Psoas muscle (tissue), 8 donors: ENCODE results near the gene UBLCP1. TPM values are rescaled to one million over a fixed set of nuclear protein-coding genes. Genes with fewer than 3 reads are reported as not detected.
"Not testable (repeated sequence)": the region's sequence is repeated elsewhere in the genome, so short reads cannot be mapped to it uniquely, and the experiment has no call there.

Experiments used
- ATAC-seq, 4 donors: fragments of 200-7000 bp; cut with Tn5 transposase; one replicate each; pipeline ENCODE4 v1.9.1; 2020; ENCODE audit warnings: moderate library complexity in 3 of 4, mild to moderate bottlenecking in 2 of 4
- DNase-seq, 2 donors: peaks; one replicate each; pipeline ENCODE4 v3.0.0-alpha.2; 2020
- H3K27ac ChIP-seq: fragments of 200-600 bp; one replicate; pipeline ENCODE4 v1.8.0; 2022
- H3K27me3 ChIP-seq, 3 donors: fragments of 200-600 bp in 1 of 3; one replicate each; pipeline versions ENCODE4 v1.6.1 to v1.8.0; 2013 to 2022; ENCODE audit warnings: low read length in 2 of 3, mild to moderate bottlenecking in 2 of 3, moderate library complexity in 1 of 3; ENCODE audit not compliant: insufficient read depth in 3 of 3
- H3K36me3 ChIP-seq, 2 donors: fragments of 200-600 bp in 1 of 2; one replicate each; pipeline versions ENCODE4 v1.6.1 to v1.8.0; 2013 to 2022; ENCODE audit warnings: low read depth in 1 of 2, mild to moderate bottlenecking in 1 of 2, moderate library complexity in 1 of 2; ENCODE audit not compliant: insufficient read depth in 1 of 2
- H3K4me1 ChIP-seq: fragments of 200-600 bp; one replicate; pipeline ENCODE4 v1.8.0; 2022
- H3K4me3 ChIP-seq: fragments of 200-600 bp; one replicate; pipeline ENCODE4 v1.8.0; 2022; ENCODE audit warnings: mild to moderate bottlenecking
- H3K9me3 ChIP-seq: fragments of 200-600 bp; one replicate; pipeline ENCODE4 v1.8.0; 2022
- WGBS, 3 donors: extraction: QIAGEN DNeasy Blood & Tissue Kit; methylation state at CpG; one replicate each; pipeline versions ENCODE4 v1.1.6 to v1.1.7; 2013; 5-methylcytosine and 5-hydroxymethylcytosine counted together
- intact Hi-C, 2 donors: fragments of 100-400 bp; cut with DNase I; formaldehyde crosslinking; loops; one replicate each; pipeline versions ENCODE4 v1.11.0 to v1.14.2; 2022
- polyA plus RNA-seq, 3 donors: library from polyadenylated mRNA; stranded (reverse); fragments of 200-250 nt; gene quantifications; one replicate each; pipeline ENCODE4 v1.2.3, GENCODE V29; 2013
- total RNA-seq, 4 donors: library from RNA; stranded (reverse); fragmentation: NEBNext Ultra II Directional in 2 of 4; extraction: Animal tissue kit (Norgen Biotek cat#: 25700) in 2 of 4; gene quantifications; one replicate each; pipeline versions ENCODE4 v1.2.1 to v1.2.4, GENCODE V29; 2021 to 2023
- TF ChIP-seq, protein P1 (sequence below): fragments of 200-600 bp; IDR thresholded peaks from one replicate; pipeline ENCODE4 v1.8.0; 2022; ENCODE audit warnings: antibody characterized with exemption
- donor health status: healthy with polysubstance abuse.
- donor health status: DM: no; HTN: no; CAD: no; lungs with moderate emphysema.
- donor health status: Bipolar disorder and iron deficiency.
- donor health status: healthy.
- donor health status: DM: yes; HTN: yes; CAD: no.
- donor health status: DM: no; HTN: no; CAD: no.
- donor health status: DM: no; HTN: no; CAD: no.
- donor health status: DM: yes; HTN: yes; CAD: no.

The UBLCP1 gene
- total and polyA plus RNA-seq, 7 donors = 8.3 to 21.0 (median 11.7) TPM

DNA sequence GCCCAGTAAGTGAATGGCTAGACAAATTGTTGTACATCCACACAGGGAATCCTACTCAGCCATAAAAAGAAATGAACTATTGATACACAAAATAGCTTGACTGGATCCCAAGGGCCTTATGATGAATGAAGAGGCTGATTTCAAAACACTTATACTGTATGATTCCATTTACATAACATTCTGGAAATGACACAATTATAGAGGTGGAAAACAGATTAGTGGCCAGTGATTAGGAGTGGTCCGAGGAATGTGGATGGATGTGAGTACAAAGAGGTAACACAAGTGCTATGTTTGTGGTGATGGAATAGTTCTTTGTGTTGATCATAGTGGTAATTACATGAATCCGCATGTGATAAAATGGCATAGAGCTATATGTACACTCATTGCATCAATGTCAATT lies 4.7 kb upstream of the UBLCP1 start:
- DNase-seq (no peak), ATAC-seq (no peak)
- H3K4me3 ChIP-seq = no peak overlapping the region
- no peaks in the 10 kb centered on the region for H3K36me3 ChIP-seq
- intact Hi-C loops = no loop called here
- peaks cover 0 to 10% (median 0%) of the 10 kb centered on the region in 3 donors for H3K27me3 ChIP-seq
- WGBS, 3 donors = 93 to 96% (median 93%) methylated on average over 2 of the region's 2 CpGs
- TF ChIP-seq, protein P1, sequence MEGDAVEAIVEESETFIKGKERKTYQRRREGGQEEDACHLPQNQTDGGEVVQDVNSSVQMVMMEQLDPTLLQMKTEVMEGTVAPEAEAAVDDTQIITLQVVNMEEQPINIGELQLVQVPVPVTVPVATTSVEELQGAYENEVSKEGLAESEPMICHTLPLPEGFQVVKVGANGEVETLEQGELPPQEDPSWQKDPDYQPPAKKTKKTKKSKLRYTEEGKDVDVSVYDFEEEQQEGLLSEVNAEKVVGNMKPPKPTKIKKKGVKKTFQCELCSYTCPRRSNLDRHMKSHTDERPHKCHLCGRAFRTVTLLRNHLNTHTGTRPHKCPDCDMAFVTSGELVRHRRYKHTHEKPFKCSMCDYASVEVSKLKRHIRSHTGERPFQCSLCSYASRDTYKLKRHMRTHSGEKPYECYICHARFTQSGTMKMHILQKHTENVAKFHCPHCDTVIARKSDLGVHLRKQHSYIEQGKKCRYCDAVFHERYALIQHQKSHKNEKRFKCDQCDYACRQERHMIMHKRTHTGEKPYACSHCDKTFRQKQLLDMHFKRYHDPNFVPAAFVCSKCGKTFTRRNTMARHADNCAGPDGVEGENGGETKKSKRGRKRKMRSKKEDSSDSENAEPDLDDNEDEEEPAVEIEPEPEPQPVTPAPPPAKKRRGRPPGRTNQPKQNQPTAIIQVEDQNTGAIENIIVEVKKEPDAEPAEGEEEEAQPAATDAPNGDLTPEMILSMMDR = no peak
- H3K9me3 ChIP-seq = no peaks in the 10 kb centered on the region
- no peak overlapping the region for H3K27ac ChIP-seq
- peaks cover 4% of the 10 kb centered on the region for H3K4me1 ChIP-seq

DNA sequence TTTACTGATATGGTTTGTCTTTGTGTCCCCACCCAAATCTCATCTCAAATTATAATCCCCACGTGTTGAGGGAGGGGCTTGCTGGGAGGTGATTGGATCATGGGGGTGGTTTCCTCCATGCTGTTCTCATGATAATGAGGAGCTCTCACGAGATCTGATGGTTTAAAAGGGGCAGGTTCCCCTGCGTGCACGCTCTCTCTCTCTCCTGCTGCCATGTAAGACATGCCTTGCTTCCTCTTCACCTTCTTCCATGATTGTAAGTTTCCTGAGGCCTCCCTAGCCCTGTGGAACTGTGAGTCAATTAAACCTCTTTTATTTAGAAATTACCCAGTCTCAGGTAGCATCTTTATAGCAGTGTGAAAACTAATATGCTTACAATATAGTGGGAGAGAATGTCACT lies 2.9 kb upstream of the UBLCP1 start:
- H3K27me3 ChIP-seq, H3K4me3 ChIP-seq, H3K9me3 ChIP-seq, DNase-seq, H3K27ac ChIP-seq, H3K36me3 ChIP-seq, ATAC-seq: not testable (repeated sequence)
- peaks cover 16% of the 10 kb centered on the region for H3K4me1 ChIP-seq
- intact Hi-C loops = loop anchor here (5.0 to 10.0 kb wide), 3 partner anchors 48 to 105 kb away; no protein-coding TSS in a partner anchor
- 60 to 71% (median 62%) methylated on average over 4 of the region's 4 CpGs for WGBS, 3 donors

DNA sequence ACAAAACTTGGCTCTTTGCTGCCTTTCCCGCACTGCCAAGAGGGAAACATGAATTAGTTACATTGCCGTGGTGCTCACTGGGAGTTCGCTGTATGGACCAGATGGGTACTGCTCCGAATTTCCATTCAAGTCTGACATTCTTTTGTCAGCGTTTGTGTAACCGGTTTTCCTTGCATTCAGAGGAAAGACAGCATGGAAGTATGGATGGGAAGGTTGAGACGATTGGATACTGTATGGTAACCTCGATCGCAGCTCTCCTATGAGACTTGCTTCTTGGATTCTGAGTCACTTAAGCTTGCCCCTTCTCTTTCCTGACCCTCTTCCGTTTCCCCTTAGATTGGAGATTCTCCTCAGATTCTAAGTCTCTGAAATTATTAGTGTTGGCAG lies 625 bp upstream of the UBLCP1 start:
- TF ChIP-seq, protein P1 = no peak
- Histone ChIP-seq H3K4me3 (peak overlapping the region; percentile 92), H3K4me1 (peaks cover 16% of the 10 kb centered on the region), H3K9me3 (no peaks in the 10 kb centered on the region), H3K36me3 (no peaks in the 10 kb centered on the region), H3K27me3 (no peaks in the 10 kb centered on the region), H3K27ac (peak overlapping the region; percentile 93)
- WGBS, 3 donors = 32 to 39% (median 35%) methylated on average over 10 of the region's 10 CpGs
- no peak for DNase-seq
- peak; percentile 5 to 33 (median 12) for ATAC-seq
- intact Hi-C loops = loop anchor here (2.0 to 10.0 kb wide), 4 partner anchors 50 to 108 kb away; partner anchors contain the start of gene RNF145 (in 1 of the 2)

DNA sequence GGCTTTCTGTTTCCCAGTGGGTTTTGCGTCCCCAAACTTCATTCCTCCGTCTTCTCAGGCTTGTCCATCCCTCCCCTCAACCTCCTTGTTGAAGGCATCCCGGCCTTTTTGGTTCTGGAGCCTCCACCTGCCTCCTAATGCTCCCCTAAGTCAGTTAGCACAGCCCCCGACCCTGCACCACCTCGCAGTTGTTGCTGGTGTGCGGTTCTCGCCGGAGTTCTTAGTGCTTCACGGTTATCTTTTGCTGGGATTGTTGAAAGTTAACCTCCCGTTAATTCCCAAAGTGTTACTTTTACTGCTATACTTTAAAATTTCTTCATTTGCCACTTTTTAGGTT lies 447 bp downstream of the UBLCP1 start:
- ATAC-seq (peak in 2 of 4 donors; percentile 15 to 41), DNase-seq (no peak)
- H3K27me3 ChIP-seq = no peaks in the 10 kb centered on the region
- no peaks in the 10 kb centered on the region for H3K9me3 ChIP-seq
- TF ChIP-seq, protein P1 = no peak
- peaks cover 0 to 1% of the 10 kb centered on the region in 2 donors for H3K36me3 ChIP-seq
- peak overlapping the region; percentile 93 for H3K27ac ChIP-seq
- intact Hi-C loops = loop anchor here (2.0 to 10.0 kb wide), 4 partner anchors 51 to 109 kb away; partner anchors contain the start of gene RNF145 (in 1 of the 2)
- H3K4me3 ChIP-seq = peak overlapping the region; percentile 92
- H3K4me1 ChIP-seq = peaks cover 16% of the 10 kb centered on the region
- WGBS, 3 donors = 2 to 5% (median 3%) methylated on average over 10 of the region's 10 CpGs

DNA sequence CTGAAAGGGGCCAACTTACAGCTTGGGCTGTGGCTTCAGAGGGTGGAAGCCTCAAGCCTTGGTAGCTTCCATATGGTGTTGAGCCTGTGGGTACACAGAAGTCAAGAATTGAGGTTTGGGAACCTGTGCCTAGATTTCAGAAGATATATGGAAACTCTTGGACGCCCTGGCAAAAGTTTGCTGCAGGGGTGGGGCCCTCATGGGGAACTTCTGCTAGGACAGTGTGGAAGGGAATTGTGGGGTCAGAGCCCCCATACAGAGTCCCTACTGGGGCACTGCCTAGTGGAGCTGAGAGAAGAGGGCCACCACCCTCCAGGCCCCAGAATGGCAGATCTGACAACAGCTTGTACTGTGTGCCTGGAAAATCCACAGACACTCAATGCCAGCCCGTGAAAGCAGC lies 3.7 kb downstream of the UBLCP1 start:
- WGBS, 3 donors = 93 to 98% (median 96%) methylated on average over 2 of the region's 2 CpGs
- not testable (repeated sequence) for ATAC-seq, DNase-seq, H3K9me3 ChIP-seq, H3K4me3 ChIP-seq, H3K27me3 ChIP-seq, H3K27ac ChIP-seq
- Histone ChIP-seq H3K36me3 (peaks cover 0 to 33% of the 10 kb centered on the region in 2 donors), H3K4me1 (peaks cover 16% of the 10 kb centered on the region)
- intact Hi-C loops = loop anchor here in 1 of 2 donors (10.0 kb wide), 1 partner anchor 112 kb away; no protein-coding TSS in a partner anchor

DNA sequence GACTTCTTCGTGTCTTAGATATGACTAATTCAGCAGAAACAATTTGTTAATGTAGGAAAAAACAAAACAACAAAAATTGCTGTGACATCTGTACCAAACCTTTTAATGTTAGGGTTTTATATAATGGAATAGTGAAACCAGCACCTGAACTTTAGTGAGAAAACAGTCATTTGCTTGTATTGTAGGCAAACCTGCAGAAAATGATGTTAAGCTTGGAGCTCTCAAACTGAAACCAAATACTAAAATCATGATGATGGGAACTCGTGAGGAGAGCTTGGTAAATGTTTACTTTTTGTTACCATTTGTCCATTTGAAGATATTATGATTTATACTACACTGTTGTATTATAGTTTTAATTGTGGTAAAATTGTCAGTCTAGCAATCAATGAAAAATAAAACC lies 6.6 kb downstream of the UBLCP1 start:
- ATAC-seq = no peak
- Histone ChIP-seq H3K27me3 (no peaks in the 10 kb centered on the region), H3K9me3 (no peaks in the 10 kb centered on the region), H3K27ac (no peak overlapping the region), H3K4me1 (peaks cover 2% of the 10 kb centered on the region), H3K4me3 (no peak overlapping the region), H3K36me3 (peaks cover 0 to 63% of the 10 kb centered on the region in 2 donors)
- WGBS, 3 donors = 81 to 87% (median 85%) methylated on average over 2 of the region's 2 CpGs
- DNase-seq = no peak
- TF ChIP-seq, protein P1 = no peak
- intact Hi-C loops = loop anchor here (10.0 kb wide), 2 partner anchors 115 to 1135 kb away; partner anchors contain the start of gene FAM200C (in 1 of the 2)
